ENCODE results near the gene ART4.

DNA sequence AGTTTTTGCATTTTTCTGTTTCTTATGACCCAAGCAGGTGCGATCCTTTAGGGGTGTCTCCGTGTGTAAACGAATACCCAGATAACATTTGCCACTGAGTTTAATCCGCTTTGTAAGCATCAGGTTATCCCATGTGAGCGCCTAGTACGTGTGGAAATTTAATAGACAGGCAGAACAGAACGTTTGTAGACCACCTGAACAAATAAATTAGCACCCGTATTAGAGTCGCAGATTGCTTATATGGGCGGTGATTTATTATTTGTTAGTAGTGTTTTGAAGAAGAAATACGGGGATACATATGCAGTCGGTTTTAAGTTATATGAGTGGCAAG, 39.5 kb downstream of the ART4 start:
- TF ChIP-seq, protein P1, sequence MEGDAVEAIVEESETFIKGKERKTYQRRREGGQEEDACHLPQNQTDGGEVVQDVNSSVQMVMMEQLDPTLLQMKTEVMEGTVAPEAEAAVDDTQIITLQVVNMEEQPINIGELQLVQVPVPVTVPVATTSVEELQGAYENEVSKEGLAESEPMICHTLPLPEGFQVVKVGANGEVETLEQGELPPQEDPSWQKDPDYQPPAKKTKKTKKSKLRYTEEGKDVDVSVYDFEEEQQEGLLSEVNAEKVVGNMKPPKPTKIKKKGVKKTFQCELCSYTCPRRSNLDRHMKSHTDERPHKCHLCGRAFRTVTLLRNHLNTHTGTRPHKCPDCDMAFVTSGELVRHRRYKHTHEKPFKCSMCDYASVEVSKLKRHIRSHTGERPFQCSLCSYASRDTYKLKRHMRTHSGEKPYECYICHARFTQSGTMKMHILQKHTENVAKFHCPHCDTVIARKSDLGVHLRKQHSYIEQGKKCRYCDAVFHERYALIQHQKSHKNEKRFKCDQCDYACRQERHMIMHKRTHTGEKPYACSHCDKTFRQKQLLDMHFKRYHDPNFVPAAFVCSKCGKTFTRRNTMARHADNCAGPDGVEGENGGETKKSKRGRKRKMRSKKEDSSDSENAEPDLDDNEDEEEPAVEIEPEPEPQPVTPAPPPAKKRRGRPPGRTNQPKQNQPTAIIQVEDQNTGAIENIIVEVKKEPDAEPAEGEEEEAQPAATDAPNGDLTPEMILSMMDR (IDR thresholded peaks at IDR 0.05; ENCODE audit: low read depth, low read length, missing input control), result no peak
- TF ChIP-seq, protein P2, sequence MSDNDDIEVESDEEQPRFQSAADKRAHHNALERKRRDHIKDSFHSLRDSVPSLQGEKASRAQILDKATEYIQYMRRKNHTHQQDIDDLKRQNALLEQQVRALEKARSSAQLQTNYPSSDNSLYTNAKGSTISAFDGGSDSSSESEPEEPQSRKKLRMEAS (IDR thresholded peaks at IDR 0.05), result peak; percentile 14
- TF ChIP-seq TAF1 (conservative IDR thresholded peaks at IDR 0.05) (peak; percentile 1), RAD21 (IDR thresholded peaks at IDR 0.05) (no peak), RXRA (IDR thresholded peaks at IDR 0.05) (no peak), JUND (IDR thresholded peaks at IDR 0.05) (no peak), SP1 (IDR thresholded peaks at IDR 0.05) (no peak), FOXA1 (IDR thresholded peaks at IDR 0.05) (no peak), YY1 (IDR thresholded peaks at IDR 0.05) (no peak)
